HEK293 (cell line): ENCODE measurements around the gene OSBP2.

Experiments used
- CTCF ChIP-seq: fragments of 450-650 bp; formaldehyde crosslinking; IDR thresholded peaks from 2 replicates; pipeline ENCODE4 v1.5.1; 2016; ENCODE audit warnings: missing biosample characterization, missing genetic modification characterization
- GLI4 ChIP-seq: fragments of 450-650 bp; formaldehyde crosslinking; IDR thresholded peaks from 2 replicates; pipeline ENCODE4 v1.5.1; 2016; ENCODE audit warnings: missing biosample characterization, missing genetic modification characterization
- MZF1 ChIP-seq: fragments of 450-650 bp; formaldehyde crosslinking; IDR thresholded peaks from 2 replicates; pipeline ENCODE4 v1.5.1; 2017; ENCODE audit warnings: missing biosample characterization, missing genetic modification characterization, borderline replicate concordance
- REPIN1 ChIP-seq: fragments of 450-650 bp; formaldehyde crosslinking; IDR thresholded peaks from 2 replicates; pipeline ENCODE4 v1.5.1; 2017; ENCODE audit warnings: missing biosample characterization, missing genetic modification characterization, low read depth
- REST ChIP-seq: fragments of 450-650 bp; formaldehyde crosslinking; IDR thresholded peaks from 2 replicates; pipeline ENCODE4 v1.5.1; 2016; ENCODE audit warnings: missing biosample characterization, missing genetic modification characterization
- ZBTB11 ChIP-seq: fragments of 450-650 bp; formaldehyde crosslinking; conservative IDR thresholded peaks from 2 replicates; pipeline ENCODE4 v1.5.1; 2016; ENCODE audit warnings: low read depth, missing biosample characterization, missing genetic modification characterization
- ZIC2 ChIP-seq: fragments of 450-650 bp; formaldehyde crosslinking; IDR thresholded peaks from 2 replicates; pipeline ENCODE4 v1.5.1; 2016; ENCODE audit warnings: missing biosample characterization, missing genetic modification characterization
- ZNF274 ChIP-seq, 2 experiments: fragments of 200-500 bp in 1 of 2; fragments of 450-650 bp in 1 of 2; sonication (Bioruptor generic) in 1 of 2; formaldehyde crosslinking in 1 of 2; IDR thresholded peaks; 2 replicates each; pipeline versions ENCODE4 v1.5.1 to v1.6.1; 2014 to 2016; ENCODE audit warnings: borderline replicate concordance in 1 of 2, inconsistent platforms in 1 of 2, low read length in 1 of 2, missing biosample characterization in 1 of 2, missing genetic modification characterization in 1 of 2
- ZNF416 ChIP-seq: fragments of 450-650 bp; formaldehyde crosslinking; IDR thresholded peaks from 2 replicates; pipeline ENCODE4 v1.5.1; 2016; ENCODE audit warnings: missing biosample characterization, missing genetic modification characterization
- ZNF596 ChIP-seq: fragments of 450-650 bp; IDR thresholded peaks from 2 replicates; pipeline ENCODE4 v1.5.0; 2018; ENCODE audit warnings: missing biosample characterization, mild to moderate bottlenecking, missing genetic modification characterization, moderate library complexity
- ZNF600 ChIP-seq: fragments of 450-650 bp; formaldehyde crosslinking; IDR thresholded peaks from 2 replicates; pipeline ENCODE4 v1.5.1; 2016; ENCODE audit warnings: missing biosample characterization, missing genetic modification characterization
- ZNF747 ChIP-seq: fragments of 450-650 bp; formaldehyde crosslinking; IDR thresholded peaks from 2 replicates; pipeline ENCODE4 v1.5.1; 2016; ENCODE audit warnings: missing biosample characterization, missing genetic modification characterization
- ZSCAN5A ChIP-seq: fragments of 450-650 bp; formaldehyde crosslinking; IDR thresholded peaks from 2 replicates; pipeline ENCODE4 v1.5.1; 2016; ENCODE audit warnings: missing biosample characterization, missing genetic modification characterization

GRCh38 chr22:30702856-30703255 is 8.2 kb downstream of the OSBP2 start:
- TF ChIP-seq CTCF: no peak
- TF ChIP-seq ZNF747: no peak
- TF ChIP-seq REST (tag by site-specific recombination): no peak
- no peak for TF ChIP-seq ZSCAN5A (tag by site-specific recombination)
- no peak for TF ChIP-seq ZIC2 (tag by site-specific recombination)
- TF ChIP-seq GLI4 (tag by site-specific recombination): no peak
- TF ChIP-seq ZNF274 (IDR thresholded peaks at IDR 0.05; ENCODE audit: low read length): no peak
- TF ChIP-seq ZNF274 (tag by site-specific recombination; IDR thresholded peaks at IDR 0.05; ENCODE audit: borderline replicate concordance): no peak
- TF ChIP-seq ZBTB11 (tag by site-specific recombination): no peak
- no peak for TF ChIP-seq ZNF416 (tag by site-specific recombination)
- no peak for TF ChIP-seq ZNF596
- no peak for TF ChIP-seq REPIN1 (tag by site-specific recombination)
- TF ChIP-seq MZF1 (tag by site-specific recombination): no peak
- TF ChIP-seq ZNF600 (tag by site-specific recombination): no peak
